Stimulated activated CD4-positive, alpha-beta T cell treated with anti-CD3 and anti-CD28 coated beads, Interleukin-4, amount 100 ng/mL, for 4 hours (primary cell): ENCODE data around the gene TRIM9.

Experiments used
- DNase-seq, 2 experiments: peaks; one replicate each; pipeline ENCODE4 v3.0.0-alpha.2; 2020

TRIM9 gene

DNA sequence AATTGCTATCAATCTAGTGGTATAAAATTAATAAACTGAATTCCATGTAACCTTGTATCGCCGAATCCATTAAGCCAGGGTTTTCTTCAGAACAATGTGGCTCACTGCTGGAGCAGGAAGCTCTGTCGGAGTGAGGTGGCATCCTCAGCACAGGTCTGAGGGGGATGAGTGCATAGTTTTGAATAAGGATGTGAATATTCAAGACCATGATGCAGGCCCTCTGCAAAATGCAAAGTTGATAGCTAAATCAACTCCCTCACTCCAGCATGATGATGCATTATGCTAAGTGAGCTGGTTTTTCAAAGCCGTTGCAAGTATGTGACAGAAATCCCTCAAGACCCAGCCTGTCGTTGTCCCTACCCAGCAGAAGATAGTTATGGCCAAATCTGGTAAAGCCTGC lies 53.0 kb downstream of the TRIM9 start:
- no peak for DNase-seq

DNA sequence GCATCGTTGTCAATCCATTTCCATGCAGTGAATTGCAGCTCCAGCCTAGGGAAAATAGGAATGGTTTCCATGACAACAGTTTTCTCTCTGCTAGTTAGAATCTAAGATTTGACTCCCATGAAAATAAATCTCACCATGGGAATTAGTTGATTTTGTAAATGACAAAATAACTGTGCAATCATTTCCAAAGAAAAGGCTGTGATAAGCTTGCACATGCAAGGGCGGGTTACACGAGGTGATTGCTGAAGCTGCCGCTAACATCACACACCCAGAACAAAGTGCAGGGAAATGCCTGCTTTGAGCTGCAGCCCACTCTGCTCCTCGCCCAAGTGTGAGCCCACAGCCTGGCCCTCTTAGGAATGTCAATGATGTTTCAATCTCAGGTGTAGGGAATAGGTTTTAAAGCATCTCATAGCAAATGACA lies 53.8 kb downstream of the TRIM9 start:
- DNase-seq, result no peak

GRCh38 chr14:51039252-51039651 lies 55.7 kb downstream of the TRIM9 start:
- no peak for DNase-seq

DNA sequence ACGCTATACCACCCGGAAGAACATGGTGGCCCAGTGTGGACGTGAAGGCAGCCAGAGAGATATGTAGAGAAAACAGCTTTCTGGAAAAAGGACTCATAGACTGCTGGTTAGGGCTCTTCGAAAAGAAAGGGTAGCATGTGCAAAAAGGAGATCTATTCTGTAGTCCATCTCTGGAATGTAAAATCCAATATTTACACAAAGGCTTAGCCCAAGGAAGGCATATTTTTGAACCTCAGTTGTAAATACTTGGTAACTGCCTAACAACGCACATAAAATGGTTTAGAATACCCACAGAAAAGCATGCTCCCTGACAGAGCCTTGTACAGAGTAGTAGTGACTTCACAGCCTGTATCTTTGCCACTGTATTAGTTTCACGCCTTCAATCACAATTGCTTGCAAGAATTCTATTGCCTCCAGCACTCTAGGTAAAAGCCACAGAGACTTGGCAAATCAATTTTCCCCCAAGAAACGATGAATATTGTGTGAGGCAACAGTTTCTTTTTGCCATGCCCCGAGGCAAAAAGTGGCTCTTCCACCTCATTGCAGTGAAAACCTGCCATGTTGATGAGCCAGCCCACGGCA lies 59.2 kb downstream of the TRIM9 start:
- DNase-seq, result no peak

DNA sequence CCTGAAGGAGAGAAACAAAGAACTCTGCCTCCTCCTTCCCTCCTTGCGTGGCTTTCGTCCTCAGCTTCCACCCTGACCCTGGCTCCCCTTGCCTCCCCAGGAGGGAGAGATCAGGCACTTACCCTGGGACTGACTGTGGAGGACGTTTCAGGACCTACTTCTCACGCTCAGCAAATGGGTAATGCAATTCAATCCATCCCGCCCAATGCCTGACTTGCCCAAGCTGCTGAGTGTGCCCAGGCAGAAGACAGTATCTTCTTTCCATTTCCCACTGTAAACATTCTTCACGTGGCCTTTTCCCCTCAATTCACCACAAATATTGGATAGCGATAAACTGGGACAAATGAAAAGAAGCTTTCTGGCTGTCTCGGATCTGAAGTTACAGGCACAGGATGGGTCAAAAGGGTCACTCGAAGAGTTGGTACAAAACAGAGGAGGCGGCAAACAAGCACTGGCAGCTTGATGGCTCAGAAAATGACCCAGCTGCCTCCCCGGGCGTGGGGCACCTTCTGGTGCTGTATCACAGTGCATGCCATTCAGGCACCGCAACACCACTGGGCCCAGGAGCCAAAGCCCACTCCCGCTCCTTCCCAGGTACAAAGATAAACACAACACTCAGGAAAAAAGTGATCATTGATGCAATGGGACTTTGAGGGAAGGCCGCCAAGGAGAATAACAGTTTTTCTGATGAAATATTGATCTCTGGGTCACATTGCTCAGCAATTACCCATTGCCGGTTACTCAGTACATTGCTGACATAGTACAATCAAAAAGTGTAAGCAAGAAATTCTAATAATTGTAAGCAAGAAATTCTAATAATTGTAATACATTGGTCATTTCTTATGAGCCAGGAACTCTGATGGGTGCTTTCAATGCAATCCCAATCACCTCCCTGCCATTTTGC lies 65.8 kb downstream of the TRIM9 start:
- DNase-seq, result no peak

DNA sequence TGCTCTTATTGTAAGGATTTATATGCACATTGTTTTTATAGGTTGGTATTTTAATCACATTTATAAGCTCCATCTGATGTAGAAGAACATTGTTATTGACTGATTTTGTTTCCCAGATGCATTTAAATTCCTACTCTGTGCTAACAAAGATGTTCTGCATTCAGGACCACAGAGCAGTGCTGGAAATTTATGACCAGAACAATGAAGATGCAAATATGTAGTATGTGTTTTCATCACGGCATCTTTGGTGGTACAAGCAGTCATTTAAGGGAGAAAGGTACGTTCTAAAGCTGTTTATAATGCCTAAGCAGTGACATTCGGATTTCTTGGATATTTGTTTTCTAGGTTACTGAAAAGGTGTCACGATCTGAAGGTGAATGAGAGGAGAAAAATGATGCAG lies 66.5 kb downstream of the TRIM9 start:
- no peak for DNase-seq

DNA sequence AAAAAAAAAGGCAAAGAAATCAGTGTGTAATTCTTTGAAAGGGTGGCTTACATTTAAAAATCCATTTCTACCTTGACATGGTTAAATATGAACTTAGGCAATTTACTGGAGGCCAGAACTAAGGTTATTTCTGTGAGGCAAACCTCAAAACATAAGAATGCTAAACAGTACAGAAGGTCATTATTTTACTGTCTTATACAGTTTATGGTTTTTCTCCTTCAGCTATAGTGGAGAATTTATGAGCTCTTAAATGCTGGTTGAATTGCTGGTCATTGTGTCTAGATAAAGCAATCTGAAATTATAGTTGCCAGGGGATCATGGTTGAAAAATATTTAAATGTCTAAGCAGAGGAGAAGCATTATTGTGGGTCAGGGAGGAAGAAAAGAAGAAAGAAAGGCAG lies 70.5 kb downstream of the TRIM9 start:
- DNase-seq, result no peak

DNA sequence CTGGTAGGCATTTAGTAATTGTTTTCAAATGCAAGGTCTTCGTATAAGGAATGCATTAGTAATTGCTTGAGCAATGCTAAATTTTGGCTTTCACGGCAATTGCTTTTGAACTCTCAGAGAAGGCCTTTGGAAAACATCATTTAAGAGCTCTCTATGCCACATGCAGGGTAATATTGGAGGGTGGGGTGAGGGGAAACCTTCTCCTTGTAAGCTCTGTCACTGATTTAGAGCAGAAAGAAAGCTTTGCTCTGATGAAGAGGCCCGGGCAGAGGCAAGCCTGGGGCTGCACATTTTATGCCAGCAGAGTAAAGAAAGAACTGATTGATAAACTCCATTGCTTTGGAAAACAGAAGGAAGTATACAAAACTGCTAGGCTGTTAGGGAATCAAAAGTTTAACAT lies 70.9 kb downstream of the TRIM9 start:
- no peak for DNase-seq

DNA sequence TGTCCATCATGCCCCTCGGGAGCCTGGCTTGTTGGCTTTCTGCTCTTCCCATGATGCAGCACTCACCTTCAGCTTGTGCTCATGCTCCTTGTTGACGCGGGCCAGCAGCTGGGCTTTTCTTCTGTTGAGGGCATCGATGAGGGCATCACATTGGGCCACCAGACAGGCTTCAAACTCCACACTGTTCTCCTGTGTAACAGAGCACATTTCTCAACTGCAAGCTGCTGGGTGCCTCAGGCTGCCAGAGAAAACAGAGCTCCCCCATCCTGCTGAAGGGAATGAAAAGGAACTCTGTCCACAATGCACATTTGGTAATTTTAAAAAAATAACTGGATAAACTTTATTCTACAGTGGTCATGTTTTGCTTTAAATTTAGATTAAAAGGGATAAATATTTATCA lies 72.1 kb downstream of the TRIM9 start:
- no peak for DNase-seq

DNA sequence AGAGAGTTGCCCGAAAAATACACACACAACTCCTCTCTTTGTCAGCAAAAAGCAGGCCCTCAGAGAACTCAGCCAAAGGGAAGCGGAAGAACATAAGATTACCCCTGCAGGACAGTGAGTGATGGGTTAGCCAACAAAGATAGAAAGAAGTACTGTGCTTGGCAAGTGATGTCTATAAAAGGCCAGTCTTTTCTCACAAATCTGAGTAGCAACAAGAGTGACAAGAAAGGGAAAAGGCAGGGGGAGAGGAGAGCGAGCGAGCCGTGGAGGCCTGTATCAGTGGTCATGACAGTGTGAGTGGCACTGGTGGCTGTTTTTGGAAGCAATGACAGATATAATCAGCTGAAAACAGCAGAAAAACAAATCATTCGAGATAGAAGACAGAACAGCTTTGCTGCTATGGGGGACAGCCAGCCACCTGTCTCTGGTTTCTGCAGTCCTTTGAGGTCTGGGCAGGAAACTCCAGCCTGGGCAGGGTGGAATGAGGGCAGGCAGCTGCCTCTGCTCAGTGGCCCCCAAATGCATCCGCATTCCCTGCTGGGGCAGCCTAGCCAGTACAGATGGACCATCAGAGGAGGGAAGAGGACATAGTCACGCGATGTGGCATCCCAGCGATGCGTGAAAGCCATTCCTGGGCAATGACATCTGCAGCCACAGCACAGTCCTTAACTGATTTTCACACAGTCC lies 74.7 kb downstream of the TRIM9 start:
- DNase-seq, result no peak

DNA sequence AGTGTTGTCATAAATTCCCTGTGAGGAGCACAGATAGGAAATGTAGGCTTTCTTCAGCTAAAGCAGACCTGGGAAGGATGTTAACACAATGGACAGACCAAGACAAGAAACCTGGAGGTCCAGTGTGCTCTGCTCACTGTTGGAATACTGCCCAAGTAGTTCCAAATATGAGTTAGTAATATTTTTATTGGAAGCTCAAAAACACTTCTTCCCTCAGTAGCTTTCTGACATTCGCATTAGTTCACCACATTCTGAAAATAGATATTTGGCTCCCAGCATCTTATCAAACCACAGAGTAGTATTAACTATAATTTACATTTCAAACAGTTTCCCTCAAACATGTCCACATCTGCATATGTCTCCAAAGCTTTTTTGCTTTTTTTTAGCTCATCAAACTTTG lies 75.8 kb downstream of the TRIM9 start:
- DNase-seq, result no peak

DNA sequence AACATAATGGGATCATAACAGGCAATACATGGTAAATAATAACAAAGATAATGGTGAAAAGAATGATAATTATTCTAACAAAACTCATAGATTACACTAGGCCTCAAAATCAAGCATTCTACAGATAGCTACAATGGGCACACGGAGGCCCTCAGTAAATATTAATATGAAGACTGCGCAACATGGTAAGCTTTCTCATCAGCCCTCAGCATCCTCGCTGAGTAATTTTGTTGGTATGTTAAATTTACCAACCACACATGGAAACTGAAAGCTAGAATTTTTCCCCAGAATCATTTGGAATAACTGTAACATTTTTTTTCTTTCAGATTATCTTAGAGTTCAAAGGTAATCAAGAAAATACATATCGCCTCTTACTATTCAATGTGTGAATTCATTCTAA lies 76.4 kb downstream of the TRIM9 start:
- no peak for DNase-seq

- no peak for DNase-seq
Measured at GRCh38 chr14:51014625-51015024, 80.3 kb downstream of the TRIM9 start.

- no peak for DNase-seq
Measured at GRCh38 chr14:51014086-51014485, 80.8 kb downstream of the TRIM9 start.

- DNase-seq, result no peak
Measured at GRCh38 chr14:51012055-51012454, 82.8 kb downstream of the TRIM9 start.

DNA sequence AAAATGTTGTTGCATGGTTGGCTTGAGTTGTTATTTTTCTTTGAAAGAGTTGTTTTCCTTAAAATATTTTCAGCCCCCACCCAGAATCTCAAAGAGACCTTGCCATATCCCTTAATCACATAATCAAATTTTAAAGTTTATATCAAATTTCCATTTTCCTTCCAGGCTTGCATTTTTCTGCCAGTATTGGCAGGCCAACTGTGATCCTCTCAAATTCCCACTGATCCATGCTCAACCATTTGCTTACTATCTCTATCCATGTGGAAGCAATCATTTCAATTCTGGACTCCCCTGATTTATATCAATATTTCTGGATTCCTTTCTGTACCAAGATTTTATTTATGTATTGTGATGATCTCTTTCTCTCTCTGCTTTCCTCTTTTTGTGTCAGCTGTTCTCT lies 86.5 kb downstream of the TRIM9 start:
- DNase-seq, result no peak

- no peak for DNase-seq
Measured at GRCh38 chr14:51006781-51007211, 88.1 kb downstream of the TRIM9 start.

DNA sequence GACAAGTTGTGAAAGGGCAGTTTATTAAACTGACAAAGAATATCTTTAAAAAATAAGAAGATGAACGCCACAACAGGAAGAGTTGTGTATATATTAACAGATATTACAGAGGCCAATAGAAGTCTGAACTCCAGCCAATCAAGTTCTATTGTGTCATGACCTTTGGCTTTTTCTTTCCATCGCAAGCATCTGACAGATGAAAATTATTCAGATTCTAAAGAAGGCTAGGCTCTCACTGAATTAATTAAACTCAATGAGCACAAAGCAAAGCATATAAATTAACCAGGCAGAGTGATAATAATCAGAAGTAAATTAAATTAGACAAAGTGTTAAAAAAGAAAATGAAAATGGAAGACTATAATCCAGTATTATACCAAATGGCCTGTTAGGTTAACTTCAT lies 88.6 kb downstream of the TRIM9 start:
- DNase-seq, result no peak

GRCh38 chr14:51004801-51005526 lies 89.9 kb downstream of the TRIM9 start:
- DNase-seq, result no peak

GRCh38 chr14:51004352-51004800 lies 90.5 kb downstream of the TRIM9 start:
- no peak for DNase-seq

GRCh38 chr14:51002406-51002999 lies 92.4 kb downstream of the TRIM9 start:
- DNase-seq, result no peak

- DNase-seq, result no peak
Measured at GRCh38 chr14:51000566-51000965, 94.3 kb downstream of the TRIM9 start.

DNA sequence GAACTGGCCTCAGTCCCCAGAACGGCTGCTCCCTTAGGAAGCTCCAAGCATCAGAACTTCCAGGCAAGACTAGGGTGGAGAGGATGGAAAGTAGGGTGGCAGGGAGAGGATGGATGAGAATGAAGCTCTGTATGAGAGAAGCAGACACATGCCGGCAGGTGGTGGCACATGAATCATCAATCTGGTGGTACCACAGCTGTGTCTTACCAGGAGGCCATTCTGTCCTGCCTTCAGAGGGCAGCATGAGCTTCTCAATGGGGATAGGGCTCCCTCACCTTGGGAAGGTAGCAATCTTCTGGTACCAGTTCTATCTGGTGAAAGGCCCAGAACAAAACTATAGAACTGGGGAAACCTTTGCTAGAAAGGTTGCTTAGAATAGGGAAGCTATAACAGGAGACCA lies 95.2 kb downstream of the TRIM9 start:
- no peak for DNase-seq
